Keratinocyte (primary cell): ENCODE data around the gene ENDOG. TPM values are rescaled to one million over a fixed set of nuclear protein-coding genes. Genes with fewer than 3 reads are reported as not detected.
"Not testable (repeated sequence)": the region's sequence is repeated elsewhere in the genome, so short reads cannot be mapped to it uniquely, and the experiment has no call there.

Experiments used
- DNase-seq: peaks from one replicate; pipeline ENCODE4 v3.0.0-alpha.2; 2011; ENCODE audit warnings: low read depth, missing footprints, low spot score
- FAIRE-seq: peaks from 2 replicates; lab custom pipeline; 2011; peaks lifted over from hg19 to GRCh38; lab: Jason Lieb, UNC
- H2AFZ ChIP-seq: 2 replicates; pipeline ENCODE4 v1.6.0; 2012; ENCODE audit warnings: low read length, control low read depth, inconsistent platforms; ENCODE audit not compliant: control insufficient read depth
- H3K27ac ChIP-seq: 2 replicates; pipeline ENCODE4 v1.5.1; 2011; ENCODE audit warnings: low read length; ENCODE audit not compliant: control insufficient read depth, insufficient read depth
- H3K27me3 ChIP-seq: 3 replicates; pipeline ENCODE4 v1.6.0; 2011; ENCODE audit warnings: low read length; ENCODE audit not compliant: control insufficient read depth, insufficient read depth; ENCODE audit errors: extremely low read depth
- H3K36me3 ChIP-seq, 2 experiments: 2 replicates in 1 of 2; 3 replicates in 1 of 2; pipeline ENCODE4 v1.5.1; 2011; ENCODE audit warnings: low read length in 2 of 2, mild to moderate bottlenecking in 1 of 2; ENCODE audit not compliant: control insufficient read depth in 2 of 2, insufficient read depth in 2 of 2; ENCODE audit errors: extremely low read depth in 1 of 2
- H3K4me1 ChIP-seq: 3 replicates; pipeline ENCODE4 v1.5.1; 2011; ENCODE audit warnings: low read length; ENCODE audit not compliant: control insufficient read depth, insufficient read depth; ENCODE audit errors: extremely low read depth
- H3K4me2 ChIP-seq: 3 replicates; pipeline ENCODE4 v1.6.0; 2011; ENCODE audit warnings: low read depth, low read length; ENCODE audit not compliant: control insufficient read depth, insufficient read depth; ENCODE audit errors: extremely low read depth
- H3K4me3 ChIP-seq, 3 experiments: fragments of 200-600 bp in 1 of 3; sonication (generic) in 1 of 3; 2 replicates in 2 of 3; 3 replicates in 1 of 3; pipeline ENCODE4 v1.5.1; 2011 to 2016; ENCODE audit warnings: low read length in 3 of 3, mild to moderate bottlenecking in 3 of 3, control low read depth in 2 of 3, inconsistent platforms in 1 of 3, low read depth in 1 of 3, mixed read lengths in 1 of 3, mixed run types in 1 of 3, moderate library complexity in 1 of 3; ENCODE audit not compliant: control insufficient read depth in 2 of 3, insufficient read depth in 2 of 3; ENCODE audit errors: extremely low read depth in 1 of 3
- H3K79me2 ChIP-seq: 2 replicates; pipeline ENCODE4 v1.6.0; 2012; ENCODE audit warnings: low read length; ENCODE audit not compliant: control insufficient read depth, insufficient read depth
- H3K9ac ChIP-seq: 3 replicates; pipeline ENCODE4 v1.6.0; 2011; ENCODE audit warnings: low read length; ENCODE audit not compliant: control insufficient read depth, insufficient read depth; ENCODE audit errors: extremely low read depth
- H3K9me1 ChIP-seq: 3 replicates; pipeline ENCODE4 v1.6.0; 2011; ENCODE audit warnings: low read length; ENCODE audit not compliant: control insufficient read depth, insufficient read depth; ENCODE audit errors: extremely low read depth
- H3K9me3 ChIP-seq: 2 replicates; pipeline ENCODE4 v1.5.1; 2012; ENCODE audit warnings: low read depth, low read length; ENCODE audit not compliant: control insufficient read depth
- H4K20me1 ChIP-seq: 3 replicates; pipeline ENCODE4 v1.6.0; 2011; ENCODE audit warnings: low read length; ENCODE audit not compliant: control insufficient read depth, insufficient read depth; ENCODE audit errors: extremely low read depth
- CTCF ChIP-seq, 3 experiments: IDR thresholded peaks in 1 of 3; conservative IDR thresholded peaks in 1 of 3; optimal IDR thresholded peaks in 1 of 3; 2 replicates in 2 of 3; 3 replicates in 1 of 3; pipeline versions ENCODE3 to v1.5.1; 2011; ENCODE audit warnings: low read length in 3 of 3, mild to moderate bottlenecking in 3 of 3, moderate library complexity in 2 of 3, control low read depth in 1 of 3, inconsistent platforms in 1 of 3; ENCODE audit not compliant: insufficient read depth in 2 of 3; ENCODE audit errors: extremely low read depth in 1 of 3
- dilution Hi-C: fragments of 300-500 bp; cut with MboI; formaldehyde crosslinking; loops from one replicate; pipeline ENCODE4 v1.7.0; 2020; ENCODE audit warnings: low sequenced_read_pairs; ENCODE audit not compliant: extremely low pct_ligation_motif_present
- polyA plus RNA-seq, 5 experiments: library from polyadenylated mRNA; depleted of rRNA in 3 of 5; stranded (reverse) in 3 of 5; stranded (forward) in 1 of 5; unstranded in 1 of 5; fragments of >200 nt; gene quantifications; 1 replicate in 1 of 5; 2 replicates in 3 of 5; 3 replicates in 1 of 5; pipeline versions ENCODE4 v1.2.1 to v1.2.3, GENCODE V29; 2011 to 2012; ENCODE audit warnings: missing spikeins in 2 of 5, low read depth in 1 of 5, low replicate concordance in 1 of 5

ENDOG gene
- polyA plus RNA-seq, 1 donor (not counting 4 experiments of a cell fraction or from before 2014, with no cell fraction given) = 10.2 TPM

- H3K4me1 ChIP-seq, H3K79me2 ChIP-seq, H3K4me3 ChIP-seq, H3K9ac ChIP-seq, H3K27me3 ChIP-seq, H3K9me3 ChIP-seq, H3K4me2 ChIP-seq, H2AFZ ChIP-seq, H3K9me1 ChIP-seq, H3K27ac ChIP-seq, dilution Hi-C loops, DNase-seq, H3K36me3 ChIP-seq, H4K20me1 ChIP-seq: not testable (repeated sequence)
- FAIRE-seq = peak; percentile 32
- TF ChIP-seq CTCF (optimal IDR thresholded peaks at IDR 0.05 in 1 of 3, IDR thresholded peaks at IDR 0.05 in 1 of 3, conservative IDR thresholded peaks at IDR 0.05 in 1 of 3; ENCODE audit: extremely low read depth in 1 of 3, insufficient read depth in 2 of 3, low read length in 3 of 3) = peak in 2 of 3 experiments; percentile 19 to 39
These were observed 33.7 kb downstream of the ENDOG start for GRCh38 chr9:128851779-128852600.

GRCh38 chr9:128852646-128853045 lies 34.3 kb downstream of the ENDOG start:
- H3K4me2 ChIP-seq, H3K27ac ChIP-seq, FAIRE-seq, H3K36me3 ChIP-seq, H3K27me3 ChIP-seq, H3K9ac ChIP-seq, H3K4me3 ChIP-seq, H3K9me3 ChIP-seq, H3K9me1 ChIP-seq, DNase-seq, H3K79me2 ChIP-seq, H3K4me1 ChIP-seq, H4K20me1 ChIP-seq, dilution Hi-C loops, H2AFZ ChIP-seq: not testable (repeated sequence)

DNA sequence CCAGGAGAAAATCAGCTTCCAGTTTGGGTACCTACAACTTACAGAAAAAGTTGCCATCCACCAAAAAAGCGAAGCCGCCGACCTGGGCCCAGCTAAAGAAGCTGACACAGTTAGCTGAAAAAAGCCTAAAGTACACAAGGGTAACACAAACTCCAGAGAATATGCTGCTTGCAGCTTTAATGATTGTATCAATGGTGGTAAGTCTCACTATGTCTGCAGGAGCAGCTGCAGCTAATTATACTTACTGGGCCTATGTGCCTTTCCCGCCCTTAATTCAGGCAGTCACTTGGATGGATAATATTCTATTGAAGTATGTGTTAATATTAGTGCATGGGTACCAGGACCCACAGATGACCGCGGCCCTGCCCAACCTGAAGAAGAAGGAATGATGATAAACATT lies 36.2 kb downstream of the ENDOG start:
- H4K20me1 ChIP-seq, H3K4me1 ChIP-seq, H3K27me3 ChIP-seq, H3K36me3 ChIP-seq, DNase-seq, H3K9me3 ChIP-seq, H3K79me2 ChIP-seq, H3K9ac ChIP-seq, H2AFZ ChIP-seq, dilution Hi-C loops, H3K9me1 ChIP-seq, H3K4me2 ChIP-seq, FAIRE-seq, H3K4me3 ChIP-seq, H3K27ac ChIP-seq: not testable (repeated sequence)

- H2AFZ ChIP-seq, H4K20me1 ChIP-seq, FAIRE-seq, H3K27ac ChIP-seq, H3K9me1 ChIP-seq, H3K79me2 ChIP-seq, H3K9me3 ChIP-seq, H3K9ac ChIP-seq, H3K27me3 ChIP-seq, DNase-seq, H3K4me3 ChIP-seq, dilution Hi-C loops, H3K36me3 ChIP-seq, H3K4me2 ChIP-seq: not testable (repeated sequence)
- peaks cover 14% of the 10 kb centered on the region for H3K4me1 ChIP-seq
These were observed 40.2 kb downstream of the ENDOG start for GRCh38 chr9:128858476-128858875.
